Measurements from ENCODE around the gene KCNN3. TPM values are rescaled to one million over a fixed set of nuclear protein-coding genes. Genes with fewer than 3 reads are reported as not detected.

The KCNN3 gene
- total RNA-seq, 3 donors from 2014 or later (not counting 1 experiment from before 2014, with no cell fraction given), result 0.05 to 0.95 TPM; not detected in 1

- Histone ChIP-seq H3K27ac (ENCODE audit: low read length) (no peak overlapping the region), H3K36me3 (ENCODE audit: control insufficient read depth, insufficient read depth, low read length) (no peaks in the 10 kb centered on the region), H3K4me1 (ENCODE audit: control insufficient read depth, insufficient read depth, low read length) (no peaks in the 10 kb centered on the region), H3K4me3 (ENCODE audit: low read length) (no peak overlapping the region), H3K27me3 (ENCODE audit: control insufficient read depth, insufficient read depth, low read length) (peaks cover 2% of the 10 kb centered on the region), H3K9me3 (ENCODE audit: control insufficient read depth, insufficient read depth, low read length) (no peaks in the 10 kb centered on the region)
- H3K27ac Mint-ChIP-seq, result no peak overlapping the region
- H3K36me3 Mint-ChIP-seq, result no peaks in the 10 kb centered on the region
- peaks cover 9 to 34% of the 10 kb centered on the region in 2 donors for H3K27me3 Mint-ChIP-seq (ENCODE audit: low read depth in 2 of 2)
- DNase-seq (no peak), ATAC-seq (no peak)
- no peak for TF ChIP-seq CTCF (IDR thresholded peaks at IDR 0.05)
- WGBS (ENCODE audit: insufficient coverage), result 59% methylated on average over 3 of the region's 3 CpGs
- intact Hi-C loops (cut with micrococcal nuclease), result no loop called here
- no peaks in the 10 kb centered on the region for H3K4me1 Mint-ChIP-seq
- no peaks in the 10 kb centered on the region for H3K9me3 Mint-ChIP-seq
- H3K4me3 Mint-ChIP-seq, result no peak overlapping the region
Measured at GRCh38 chr1:154664331-154665002, 205.6 kb downstream of the KCNN3 start.

- H3K9me3 ChIP-seq (ENCODE audit: control insufficient read depth, insufficient read depth, low read length), result no peaks in the 10 kb centered on the region
- no peak overlapping the region for H3K4me3 Mint-ChIP-seq
- no peaks in the 10 kb centered on the region for H3K36me3 ChIP-seq (ENCODE audit: control insufficient read depth, insufficient read depth, low read length)
- ATAC-seq (no peak), DNase-seq (no peak)
- 39% methylated on average over 2 of the region's 2 CpGs for WGBS (ENCODE audit: insufficient coverage)
- no peak for TF ChIP-seq CTCF (IDR thresholded peaks at IDR 0.05)
- H3K4me3 ChIP-seq (ENCODE audit: low read length), result no peak overlapping the region
- H3K27me3 ChIP-seq (ENCODE audit: control insufficient read depth, insufficient read depth, low read length), result peaks cover 2% of the 10 kb centered on the region
- H3K4me1 Mint-ChIP-seq, result no peaks in the 10 kb centered on the region
- H3K27ac Mint-ChIP-seq, result no peak overlapping the region
- no peaks in the 10 kb centered on the region for H3K36me3 Mint-ChIP-seq
- H3K9me3 Mint-ChIP-seq, result no peaks in the 10 kb centered on the region
- H3K27me3 Mint-ChIP-seq (ENCODE audit: low read depth in 2 of 2), result peaks cover 14 to 43% of the 10 kb centered on the region in 2 donors
- no peaks in the 10 kb centered on the region for H3K4me1 ChIP-seq (ENCODE audit: control insufficient read depth, insufficient read depth, low read length)
- intact Hi-C loops (cut with micrococcal nuclease), result no loop called here
- no peak overlapping the region for H3K27ac ChIP-seq (ENCODE audit: low read length)
Measured at GRCh38 chr1:154663471-154664060, 206.5 kb downstream of the KCNN3 start.

GRCh38 chr1:154661110-154661509, 209.0 kb downstream of the KCNN3 start:
- no peak for TF ChIP-seq CTCF (IDR thresholded peaks at IDR 0.05)
- Mint-ChIP-seq H3K4me1 (no peaks in the 10 kb centered on the region), H3K27me3 (ENCODE audit: low read depth in 2 of 2) (peaks cover 21 to 53% of the 10 kb centered on the region in 2 donors), H3K36me3 (no peaks in the 10 kb centered on the region), H3K27ac (no peak overlapping the region), H3K9me3 (no peaks in the 10 kb centered on the region), H3K4me3 (no peak overlapping the region)
- Histone ChIP-seq H3K4me1 (ENCODE audit: control insufficient read depth, insufficient read depth, low read length) (no peaks in the 10 kb centered on the region), H3K36me3 (ENCODE audit: control insufficient read depth, insufficient read depth, low read length) (no peaks in the 10 kb centered on the region), H3K27me3 (ENCODE audit: control insufficient read depth, insufficient read depth, low read length) (peaks cover 2% of the 10 kb centered on the region), H3K27ac (ENCODE audit: low read length) (no peak overlapping the region), H3K4me3 (ENCODE audit: low read length) (no peak overlapping the region), H3K9me3 (ENCODE audit: control insufficient read depth, insufficient read depth, low read length) (no peaks in the 10 kb centered on the region)
- ATAC-seq (no peak), DNase-seq (no peak)
- intact Hi-C loops (cut with micrococcal nuclease), result no loop called here
- 81% methylated on average over 2 of the region's 2 CpGs for WGBS (ENCODE audit: insufficient coverage)
